GM18499 (cell line): ENCODE measurements around the gene AK9.
"Not testable (repeated sequence)": the region's sequence is repeated elsewhere in the genome, so short reads cannot be mapped to it uniquely, and the experiment has no call there.

ENCODE experiments used
- ATAC-seq: cut with Tn5 transposase; IDR thresholded peaks from one replicate; pipeline ENCODE4 v1.9.1; 2021; ENCODE audit warnings: moderate number of reproducible peaks; ENCODE audit not compliant: insufficient read depth, unreplicated experiment

Gene AK9

DNA sequence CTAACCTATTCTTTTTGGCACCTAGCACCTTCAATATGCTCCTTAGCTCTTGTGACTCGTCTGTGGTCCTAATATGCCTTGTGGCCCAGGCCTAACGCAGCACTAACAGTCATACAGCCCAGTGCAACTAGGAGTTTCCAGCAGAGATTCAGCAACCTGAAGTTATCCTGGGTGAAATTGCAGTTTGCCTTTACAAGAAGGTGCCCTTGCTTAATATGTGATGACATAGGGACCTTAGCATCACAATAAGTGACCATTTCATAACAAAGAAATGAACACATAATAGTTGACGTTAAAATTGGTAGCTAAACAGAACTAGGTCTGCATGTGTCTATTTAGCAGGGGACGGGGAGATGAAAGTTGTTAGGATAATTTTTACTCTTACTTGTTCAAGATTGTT, 10.2 kb upstream of the AK9 start:
- no peak for ATAC-seq

DNA sequence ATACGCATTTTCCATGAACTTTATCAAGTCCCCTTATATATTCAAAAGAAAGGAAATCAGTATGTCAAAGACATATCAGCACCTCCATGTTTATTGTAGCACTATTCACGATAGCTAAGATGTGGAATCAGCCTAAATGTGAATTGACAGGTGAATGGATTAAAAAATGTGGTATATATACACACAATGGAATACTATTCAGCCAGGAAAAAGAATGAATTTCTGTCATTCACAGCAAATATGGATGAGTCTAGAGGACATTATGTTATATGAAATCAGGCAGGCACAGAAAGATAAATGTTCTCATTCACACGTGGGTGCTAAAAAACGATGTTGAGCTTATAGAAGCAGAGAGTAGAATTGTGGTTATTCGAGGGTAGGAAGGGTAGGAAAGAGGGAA, 5.4 kb upstream of the AK9 start:
- no peak for ATAC-seq

DNA sequence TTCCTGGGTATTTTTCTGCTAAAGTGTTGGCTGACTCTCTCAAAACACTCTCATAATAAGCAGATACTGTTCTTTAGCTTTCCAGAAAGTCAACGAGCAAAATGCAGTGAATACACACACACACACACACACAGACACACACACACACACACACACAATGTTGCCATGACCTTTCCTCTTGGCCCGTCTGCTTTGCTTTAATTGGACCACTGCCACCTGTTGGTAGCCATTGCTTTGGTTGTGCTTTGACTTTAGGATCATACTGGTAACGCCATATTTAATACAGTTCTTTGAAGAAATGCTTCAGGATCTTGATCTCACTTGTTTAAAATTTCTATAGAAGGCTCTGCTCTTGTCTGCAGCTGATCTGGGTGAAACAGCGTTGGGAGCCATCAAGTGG, 4.5 kb upstream of the AK9 start:
- no peak for ATAC-seq

DNA sequence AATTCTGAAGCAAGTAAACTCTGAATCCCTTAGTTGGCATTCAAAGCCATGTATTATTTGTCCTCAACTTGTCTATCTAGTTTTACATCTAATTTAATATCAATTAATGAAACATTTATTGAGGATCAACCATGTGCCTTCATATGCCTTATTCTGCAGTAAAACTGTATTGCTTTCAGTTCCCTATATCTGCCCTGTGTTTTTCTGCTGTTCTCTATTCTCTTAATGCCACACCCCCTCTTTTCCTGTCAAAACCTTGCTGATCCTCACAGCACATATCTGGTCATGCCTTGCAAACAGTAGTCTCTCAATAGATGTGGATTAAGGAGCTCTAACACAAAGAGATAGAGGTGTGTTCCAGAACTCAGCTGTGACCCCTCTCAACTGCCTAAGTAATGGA, 2.1 kb upstream of the AK9 start:
- peak; percentile 42 for ATAC-seq

DNA sequence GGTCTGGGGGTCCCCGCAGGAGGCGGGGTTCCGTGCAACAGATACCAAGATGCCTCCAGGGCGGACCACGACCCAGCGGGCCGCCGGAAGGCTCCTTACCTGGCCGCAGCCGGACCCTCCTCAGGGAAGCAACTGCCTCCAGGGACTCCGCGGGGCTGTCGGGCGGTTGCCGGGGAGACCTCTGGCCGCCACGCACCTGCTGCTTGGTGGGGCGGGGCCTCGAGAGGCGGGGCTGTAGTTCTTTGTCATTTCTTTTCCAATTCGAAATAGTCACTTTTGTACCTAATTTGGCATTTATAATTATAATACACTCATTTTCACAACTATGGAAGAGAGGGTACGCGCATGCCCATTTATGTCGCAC, 647 bp downstream of the AK9 start:
- no peak for ATAC-seq

DNA sequence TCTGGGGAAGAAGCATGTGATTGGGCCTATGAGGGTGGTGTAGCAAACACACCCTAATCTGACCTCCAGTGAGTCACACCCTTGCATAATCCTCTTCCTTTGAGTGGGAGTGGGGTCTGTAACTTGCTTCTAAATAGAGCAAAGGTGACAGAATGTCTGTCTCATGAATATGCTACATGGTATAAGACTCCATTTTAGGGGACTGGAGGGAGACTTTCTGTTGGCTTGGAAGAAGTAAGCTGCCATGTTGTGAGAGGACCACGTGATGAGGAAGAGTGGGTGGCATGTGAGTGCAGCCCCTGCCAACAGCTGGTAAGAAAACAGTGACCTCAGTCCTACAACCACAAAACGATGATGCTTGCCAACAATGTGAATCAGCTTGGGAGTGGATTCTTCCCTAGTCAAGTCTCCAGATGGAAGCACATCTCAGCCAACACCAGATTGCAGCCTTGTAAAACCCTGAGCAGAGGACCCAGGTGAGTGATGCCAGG, 3.7 kb downstream of the AK9 start:
- no peak for ATAC-seq

DNA sequence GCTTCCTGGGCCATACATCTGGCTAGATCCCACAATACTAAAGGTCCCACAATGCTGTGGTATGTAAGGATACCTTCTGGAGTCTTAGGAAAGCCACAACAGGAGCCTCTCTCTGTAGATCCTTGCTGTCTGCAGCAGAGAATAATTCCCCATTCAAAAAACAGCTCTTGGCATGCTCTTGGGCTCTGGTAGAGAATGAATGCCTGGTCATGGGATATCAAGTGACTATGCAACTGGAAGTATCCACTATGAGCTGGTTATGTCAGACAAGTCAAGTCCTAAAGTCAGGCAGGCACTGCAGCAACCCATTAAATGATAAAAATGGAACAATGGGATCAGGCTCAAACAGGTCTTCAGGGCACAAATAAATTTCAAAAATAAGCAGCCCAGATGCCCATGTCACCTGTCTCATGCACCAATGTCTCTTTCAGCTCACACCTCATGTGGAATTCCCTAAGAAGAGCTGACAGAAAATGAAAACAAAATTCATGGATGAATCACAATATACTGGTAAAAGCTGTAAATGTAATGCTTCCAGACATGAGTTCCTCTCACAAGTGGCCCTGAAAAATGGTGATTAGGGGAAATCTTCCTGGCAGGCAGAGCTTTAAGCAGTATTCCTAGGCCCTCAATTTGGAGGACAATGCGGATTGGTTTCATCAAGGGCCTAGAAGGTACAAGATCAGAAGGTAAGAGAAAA, 4.3 kb downstream of the AK9 start:
- no peak for ATAC-seq

DNA sequence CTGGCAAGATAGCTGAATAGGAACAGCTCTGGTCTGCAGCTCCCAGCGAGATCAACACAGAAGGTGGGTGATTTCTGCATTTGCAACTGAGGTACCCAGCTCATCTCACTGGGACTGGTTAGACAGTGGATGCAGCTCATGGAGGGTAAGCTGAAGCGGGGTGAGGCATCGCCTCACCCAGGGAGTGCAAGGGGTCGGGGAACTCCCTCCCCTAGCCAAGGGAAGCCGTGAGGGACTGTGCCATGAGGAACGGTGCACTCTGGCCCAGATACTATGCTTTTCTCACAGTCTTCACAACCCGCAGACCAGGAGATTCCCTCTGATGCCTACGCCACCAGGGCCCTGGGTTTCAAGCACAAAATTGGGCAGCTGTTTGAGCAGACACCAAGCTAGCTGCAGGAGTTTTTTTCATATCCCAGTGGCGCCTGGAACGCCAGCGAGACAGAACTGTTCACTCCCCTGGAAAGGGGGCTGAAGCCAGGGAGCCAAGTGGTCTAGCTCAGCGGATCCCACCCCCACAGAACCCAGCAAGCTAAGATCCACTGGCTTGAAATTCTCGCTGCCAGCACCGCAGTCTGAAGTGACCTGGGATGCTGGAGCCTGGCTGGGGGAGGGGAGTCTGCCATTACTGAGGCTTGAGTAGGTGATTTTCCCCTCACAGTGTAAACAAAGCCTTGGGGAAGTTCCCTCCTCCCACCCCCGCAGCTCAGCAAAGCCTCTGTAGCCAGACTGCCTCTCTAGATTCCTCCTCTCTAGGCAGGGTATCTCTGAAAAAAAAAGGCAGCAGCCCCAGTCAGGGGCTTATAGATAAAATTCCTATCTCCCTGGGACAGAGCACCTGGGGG, 12.1 kb downstream of the AK9 start:
- not testable (repeated sequence) for ATAC-seq

DNA sequence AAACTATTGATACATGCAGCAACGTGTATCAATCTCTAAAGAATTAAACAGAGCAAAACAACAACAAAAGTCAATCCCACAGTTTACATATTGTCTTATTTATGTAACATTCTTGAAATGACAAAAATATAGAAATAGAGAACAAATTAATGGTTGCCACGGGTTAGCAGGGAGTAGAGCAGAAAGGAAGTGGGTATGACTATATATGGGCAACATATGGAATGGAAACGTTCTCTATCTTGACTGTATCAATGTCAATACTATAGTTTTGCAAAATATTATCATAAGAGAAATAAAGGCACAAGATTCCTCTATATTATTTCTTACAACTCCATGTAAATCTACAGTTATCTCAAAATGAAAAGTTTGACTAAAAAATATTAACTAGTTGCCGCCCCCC, 12.8 kb downstream of the AK9 start:
- no peak for ATAC-seq

DNA sequence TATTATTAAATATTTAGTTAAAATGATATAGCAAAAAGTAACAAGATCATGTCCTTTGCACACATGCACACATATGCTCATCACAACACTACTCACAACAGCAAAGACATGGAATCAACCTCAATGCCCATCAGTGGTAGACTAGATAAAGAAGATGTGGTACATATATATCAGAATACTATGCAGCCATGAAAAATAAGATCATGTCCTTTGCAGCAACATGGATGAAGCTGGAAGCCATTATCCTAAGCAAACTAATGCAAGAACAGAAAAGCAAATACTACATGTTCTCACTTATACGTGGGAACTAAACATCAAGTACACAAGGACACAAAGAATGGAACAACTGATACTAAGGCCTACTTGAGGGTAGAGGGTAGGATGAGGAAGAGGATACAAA, 14.3 kb downstream of the AK9 start:
- ATAC-seq: no peak

DNA sequence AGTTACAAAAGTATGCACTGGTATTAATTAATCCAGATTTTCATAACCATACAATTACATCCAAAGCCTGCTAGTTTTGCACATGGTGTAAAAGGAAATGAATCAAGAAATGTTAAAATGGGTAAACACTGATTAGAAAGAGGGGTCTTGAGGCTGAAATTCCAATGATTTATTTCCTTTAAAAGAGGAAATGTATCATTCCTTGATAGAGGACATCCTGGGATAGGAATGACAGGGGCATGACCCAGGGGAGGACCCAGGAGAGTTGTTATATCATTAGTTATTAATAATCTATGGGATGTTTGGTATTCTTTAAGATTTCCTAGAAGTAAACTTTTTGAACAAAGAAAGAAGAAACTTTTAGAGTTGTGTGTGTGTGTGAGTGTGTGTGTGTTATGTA, 18.2 kb downstream of the AK9 start:
- ATAC-seq: no peak

DNA sequence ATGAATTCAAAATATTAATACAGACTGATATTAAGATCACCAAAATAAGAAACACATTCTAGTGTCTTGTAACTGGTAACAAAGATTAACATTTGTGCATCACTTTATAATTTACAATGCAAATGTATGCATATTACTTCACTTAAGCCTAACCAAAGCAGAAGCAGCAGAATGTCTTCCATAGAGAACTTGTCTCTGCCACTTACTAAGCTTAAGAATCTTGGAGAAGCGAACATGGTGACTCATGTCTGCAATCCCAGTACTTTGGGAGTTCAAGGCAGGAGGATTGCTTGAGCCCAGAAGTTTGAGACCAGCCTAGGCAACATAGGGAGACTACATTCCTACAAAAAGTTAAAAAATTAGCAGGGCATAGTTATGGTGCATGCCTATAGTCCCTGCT, 18.8 kb downstream of the AK9 start:
- no peak for ATAC-seq

DNA sequence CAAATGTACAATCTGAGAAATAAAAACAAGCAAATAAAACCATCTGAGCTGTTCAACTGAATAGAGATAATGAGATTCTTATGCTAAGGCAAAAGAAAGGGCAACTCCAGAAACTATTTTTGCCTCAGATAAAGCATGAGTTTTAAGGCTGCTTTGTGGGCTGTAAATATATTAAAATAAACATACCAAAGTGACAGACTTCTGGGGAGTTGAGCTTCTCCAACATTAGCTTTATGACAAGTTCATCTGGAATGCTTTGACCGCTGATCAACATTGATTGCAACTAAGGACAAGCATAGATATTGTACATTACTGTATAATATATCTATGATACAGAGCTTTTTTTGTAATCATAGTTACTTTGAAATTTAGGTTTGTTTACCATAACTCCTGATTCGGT, 19.3 kb downstream of the AK9 start:
- ATAC-seq: no peak

DNA sequence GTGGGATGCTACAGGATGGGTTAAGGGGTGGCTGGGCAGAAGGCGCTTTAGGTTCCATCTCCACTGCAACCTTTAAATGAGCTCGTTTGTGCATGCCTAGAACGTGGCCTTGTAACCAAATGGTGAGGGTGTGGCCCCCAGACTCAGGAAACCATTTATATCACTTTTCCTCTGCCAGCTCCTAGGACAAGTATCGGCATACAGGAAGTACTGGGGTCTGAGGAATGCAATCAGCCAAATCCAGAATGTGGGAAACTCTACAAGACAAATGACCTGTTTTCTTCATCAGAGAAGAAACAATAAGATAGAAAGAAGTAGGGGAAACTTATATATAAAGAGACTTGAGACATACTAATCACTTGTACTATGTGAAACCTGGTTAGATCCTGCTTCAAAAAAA, 21.2 kb downstream of the AK9 start:
- no peak for ATAC-seq

DNA sequence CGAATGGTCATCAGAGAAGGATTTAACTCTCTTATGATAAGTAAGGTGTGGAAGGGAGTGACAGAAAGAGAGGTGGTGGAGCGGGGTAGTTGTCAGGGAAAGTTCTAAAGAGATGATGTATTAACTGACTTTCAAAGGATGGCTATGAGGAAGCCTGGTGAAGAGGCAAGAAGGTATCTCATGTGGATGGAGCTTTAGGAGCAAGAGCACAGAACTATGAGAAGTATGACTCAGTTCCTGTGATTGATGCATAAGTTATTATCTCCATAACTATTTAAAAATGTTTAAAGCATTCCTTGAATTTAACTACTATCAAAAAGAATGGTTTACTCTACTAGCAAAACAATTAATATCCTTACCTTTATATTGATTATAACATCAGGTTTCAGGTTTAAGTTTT, 28.8 kb downstream of the AK9 start:
- ATAC-seq: no peak

DNA sequence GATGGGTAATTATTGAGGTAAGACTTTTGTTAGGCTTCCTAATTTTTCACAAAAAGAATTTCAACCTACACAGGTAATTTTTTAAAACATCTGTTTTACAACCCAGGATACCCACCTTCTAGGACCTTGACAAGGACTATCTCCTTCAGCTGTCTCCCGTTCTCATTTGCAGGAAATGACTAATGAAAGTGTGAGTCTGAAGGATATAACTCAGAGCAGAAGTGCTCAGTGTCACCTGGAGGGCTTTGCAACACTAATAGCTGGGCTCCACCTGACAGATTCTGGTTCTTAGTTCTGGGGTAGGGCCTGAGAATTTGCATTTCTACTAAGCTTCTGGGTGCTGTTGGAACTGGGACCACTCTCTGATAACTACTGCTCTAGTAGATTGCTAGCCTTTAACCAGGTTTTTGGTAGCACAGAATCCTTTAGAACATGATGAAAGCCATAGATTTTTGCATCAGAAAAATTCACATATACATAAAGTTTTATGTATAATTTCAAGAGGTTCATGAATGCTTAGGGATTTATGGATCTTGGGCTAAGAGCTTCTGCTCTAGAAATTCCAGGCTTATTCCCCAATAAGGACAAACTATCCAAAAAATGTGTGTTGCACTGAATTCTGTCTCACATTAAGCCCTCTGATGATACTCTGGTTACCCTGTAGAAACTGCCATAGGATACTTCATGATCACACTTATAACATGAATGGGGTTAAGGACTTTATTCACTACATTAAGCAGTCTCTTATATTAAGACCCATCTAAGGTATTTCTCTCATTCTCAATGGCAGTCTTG, 30.3 kb downstream of the AK9 start:
- ATAC-seq: no peak

DNA sequence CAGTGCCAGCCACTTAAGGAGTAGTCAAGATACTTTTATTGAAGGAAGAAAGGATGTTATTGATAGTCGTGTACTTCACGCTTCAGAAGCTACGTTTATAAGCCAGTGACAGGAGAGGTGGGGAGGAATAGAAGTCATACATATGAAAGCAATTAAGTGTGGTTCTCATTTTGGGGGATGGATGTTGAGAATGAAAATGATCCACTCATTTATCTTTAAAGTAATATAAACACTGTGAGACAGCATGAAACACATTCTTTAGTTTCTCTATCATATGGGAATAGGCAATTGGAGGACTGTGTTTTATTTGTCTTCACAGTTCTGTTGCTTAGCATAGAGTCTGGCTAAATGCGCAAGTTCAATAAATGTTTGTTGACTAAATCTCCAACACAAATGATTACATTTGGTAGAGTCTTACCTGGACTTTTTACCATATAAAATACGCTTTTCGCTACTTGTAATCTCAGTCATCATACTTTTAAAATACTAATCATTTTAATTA, 35.2 kb downstream of the AK9 start:
- ATAC-seq: no peak

DNA sequence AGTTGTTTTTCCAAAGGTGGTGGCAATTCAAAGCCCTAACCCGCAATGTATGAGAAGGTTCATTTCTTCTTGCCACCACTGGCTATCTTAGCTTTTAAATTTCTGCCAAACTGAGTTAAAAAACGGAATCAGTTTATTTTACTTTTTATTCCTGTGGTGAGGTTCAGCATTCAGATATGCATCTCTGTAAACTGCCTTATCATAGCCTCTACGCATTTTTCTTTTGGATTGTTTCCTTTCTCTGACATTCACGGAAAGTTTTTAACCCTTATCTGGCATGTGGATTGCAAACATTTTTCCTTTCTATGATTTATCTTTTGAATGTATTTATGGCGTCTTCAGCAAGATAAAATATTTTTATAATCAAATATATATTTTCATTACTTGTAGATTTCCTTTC, 37.7 kb downstream of the AK9 start:
- ATAC-seq: no peak

DNA sequence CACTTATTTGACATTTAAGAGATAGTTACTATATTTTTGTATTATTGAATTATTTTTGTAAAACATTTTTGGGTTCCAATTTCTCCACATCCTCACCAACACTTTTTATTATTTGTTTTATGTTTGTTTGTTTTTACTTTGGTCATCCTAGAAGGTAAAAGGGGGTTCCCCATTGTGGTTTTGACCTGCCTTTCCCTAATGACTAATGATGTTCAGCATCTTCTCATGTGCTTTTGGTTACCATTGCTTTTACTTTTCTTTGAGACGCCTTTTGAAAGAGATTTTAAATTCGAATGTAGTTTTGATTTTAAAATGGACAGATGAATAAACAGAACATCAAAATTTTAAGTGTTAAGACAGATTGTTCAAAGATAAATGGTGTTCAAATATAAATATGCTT, 46.9 kb downstream of the AK9 start:
- no peak for ATAC-seq

DNA sequence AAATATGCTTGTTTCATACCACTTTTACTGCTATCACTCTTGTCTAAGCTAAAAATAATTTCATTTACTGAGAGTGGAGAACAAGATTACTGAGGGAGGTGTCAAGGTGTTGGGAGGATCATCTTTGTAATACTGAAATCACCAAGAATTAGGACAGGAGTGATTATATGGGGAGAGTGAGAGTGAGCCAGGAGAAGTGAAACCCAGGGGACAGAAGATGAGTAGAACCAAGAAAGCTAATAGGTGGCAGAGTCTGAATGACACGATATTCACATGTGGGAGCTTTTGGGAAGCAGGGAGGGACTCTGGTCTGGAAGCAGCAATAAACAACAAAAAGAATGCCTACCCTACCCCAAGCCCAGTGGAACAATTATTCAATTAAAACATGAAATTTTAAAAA, 58.6 kb downstream of the AK9 start:
- no peak for ATAC-seq

DNA sequence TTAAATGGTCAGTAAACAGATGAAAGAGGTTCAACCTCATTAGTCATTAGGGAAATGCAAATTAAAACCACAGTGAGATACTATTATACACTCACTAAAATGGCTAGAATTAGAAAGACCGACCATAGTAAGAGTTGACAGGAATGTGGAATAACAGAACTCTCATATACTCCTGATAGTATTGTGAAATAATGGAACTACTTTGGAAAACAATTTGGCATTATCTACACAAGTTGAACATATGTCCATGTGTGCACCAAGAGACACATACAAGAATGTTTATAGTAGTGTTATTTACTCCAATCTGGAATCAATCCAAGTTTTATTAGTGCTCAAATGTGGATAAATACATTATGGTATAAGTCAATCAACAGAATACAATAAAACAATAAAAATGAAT, 59.6 kb downstream of the AK9 start:
- ATAC-seq: no peak
